Hematopoietic multipotent progenitor cell treated with erythropoietin and hydrocortisone succinate and interleukin-3 and kit ligand, for 17 days (in vitro differentiated cells): Measurements from ENCODE around the gene ATM.
"Not testable (repeated sequence)": the region's sequence is repeated elsewhere in the genome, so short reads cannot be mapped to it uniquely, and the experiment has no call there.

Experiments used
- DNase-seq: peaks from one replicate; pipeline ENCODE4 v3.0.0-alpha.2; 2015; ENCODE audit warnings: low spot score

Gene ATM

GRCh38 chr11:108220721-108221336 lies 2.0 kb upstream of the ATM start:
- DNase-seq, result peak; percentile 45

GRCh38 chr11:108221371-108221770 lies 1.5 kb upstream of the ATM start:
- DNase-seq, result peak; percentile 43

DNA sequence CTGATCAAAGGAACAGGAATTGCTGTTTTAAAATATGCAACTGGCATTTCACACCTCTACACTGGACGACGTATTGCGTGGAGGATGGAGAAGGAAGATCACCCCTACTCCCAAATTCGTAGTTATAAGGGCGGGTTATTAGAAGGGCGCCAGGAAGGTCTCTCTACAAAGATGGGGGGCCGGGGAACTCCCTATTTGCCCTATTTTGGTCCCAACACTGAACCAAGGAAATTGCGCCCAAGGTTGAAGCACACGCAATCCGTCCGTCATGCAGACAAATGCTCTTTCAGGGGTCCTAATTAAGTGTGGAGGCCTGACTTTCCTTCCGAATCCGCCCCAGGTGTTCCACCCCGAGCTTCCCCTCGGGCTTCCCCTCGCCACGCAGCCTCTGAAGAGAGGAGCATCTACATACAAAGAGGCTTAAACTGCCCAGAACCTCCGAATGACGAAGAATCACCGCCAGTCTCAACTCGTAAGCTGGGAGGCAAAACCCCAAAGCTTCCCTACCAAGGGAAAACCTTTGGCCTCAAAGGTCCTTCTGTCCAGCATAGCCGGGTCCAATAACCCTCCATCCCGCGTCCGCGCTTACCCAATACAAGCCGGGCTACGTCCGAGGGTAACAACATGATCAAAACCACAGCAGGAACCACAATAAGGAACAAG lies 825 bp upstream of the ATM start:
- no peak for DNase-seq

DNA sequence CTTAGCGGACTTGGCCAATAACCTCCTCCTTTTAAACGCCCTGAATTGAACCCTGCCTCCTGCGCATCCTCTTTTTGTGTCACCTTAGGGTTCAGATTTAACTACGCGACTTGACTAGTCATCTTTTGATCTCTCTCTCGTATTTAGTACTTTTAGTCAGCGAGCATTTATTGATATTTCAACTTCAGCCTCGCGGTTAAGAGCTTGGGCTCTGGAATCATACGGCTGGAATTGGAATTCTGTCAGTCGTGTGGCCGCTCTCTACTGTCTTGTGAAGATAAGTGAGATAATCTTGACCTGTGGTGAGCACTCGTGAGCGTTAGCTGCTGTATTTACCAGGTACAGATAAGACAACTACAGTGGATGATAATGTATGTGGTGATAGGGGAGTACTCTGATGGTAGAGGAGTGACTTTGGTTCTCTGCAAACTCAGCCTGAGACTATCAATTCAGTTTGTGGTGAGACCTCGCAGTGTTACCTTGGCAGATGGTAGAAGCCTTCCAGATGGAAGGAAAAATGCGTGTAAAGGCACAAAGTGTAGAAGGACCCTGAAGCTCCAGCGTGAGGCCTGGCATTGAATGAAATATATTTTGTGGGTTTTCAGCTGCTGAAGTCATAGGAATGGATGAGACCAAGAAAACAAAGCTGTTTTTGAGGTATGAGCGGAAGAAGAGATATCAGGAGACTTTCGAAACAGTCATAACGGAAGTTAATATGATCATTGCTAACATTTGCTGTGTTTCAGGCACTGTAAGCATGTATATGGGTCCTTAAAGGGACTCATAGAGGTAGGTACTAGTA lies 682 bp downstream of the ATM start:
- DNase-seq, result peak; percentile 68

- peak; percentile 32 for DNase-seq
These were observed 1.5 kb downstream of the ATM start for GRCh38 chr11:108224366-108224765.

GRCh38 chr11:108224911-108225786 lies 2.3 kb downstream of the ATM start:
- DNase-seq, result peak; percentile 26

DNA sequence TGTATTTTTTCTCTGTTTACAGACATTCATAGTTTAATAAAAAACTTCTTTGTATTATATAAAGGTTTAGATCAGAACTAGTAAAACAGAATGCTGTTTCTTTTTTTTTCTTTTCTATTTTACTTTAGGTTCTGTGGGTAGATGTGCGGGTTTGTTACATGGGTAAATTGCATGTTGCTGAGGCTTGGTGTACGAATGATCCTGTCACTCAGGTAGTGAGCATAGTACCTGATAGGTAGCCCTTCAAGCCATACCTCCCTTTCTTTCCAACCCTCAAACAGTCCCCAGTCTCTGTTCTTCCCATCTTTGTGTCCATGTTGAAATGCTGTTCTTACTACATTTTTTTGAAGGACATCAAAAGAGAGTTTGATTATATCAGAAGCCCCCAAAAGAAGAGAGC lies 3.2 kb downstream of the ATM start:
- DNase-seq, result no peak

DNA sequence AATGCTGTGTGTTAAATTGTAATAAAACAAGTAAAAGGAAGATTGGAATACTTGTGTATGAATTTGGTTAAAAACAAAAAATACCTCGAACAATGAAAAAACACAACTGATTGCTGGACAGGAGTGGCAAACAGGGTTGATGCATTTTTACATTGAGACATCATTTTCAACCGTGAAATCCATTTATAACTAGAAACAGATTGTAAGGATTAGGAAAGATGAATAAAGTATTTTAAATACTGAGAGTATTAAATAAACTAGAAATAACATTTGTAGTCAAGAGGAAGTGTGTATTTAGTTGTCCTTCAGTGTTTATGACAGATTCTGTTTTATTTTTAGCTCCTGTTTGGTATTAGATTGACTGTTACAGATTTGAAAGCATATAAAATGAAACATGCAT lies 5.4 kb downstream of the ATM start:
- no peak for DNase-seq

GRCh38 chr11:108233277-108233945 lies 10.5 kb downstream of the ATM start:
- DNase-seq, result no peak

DNA sequence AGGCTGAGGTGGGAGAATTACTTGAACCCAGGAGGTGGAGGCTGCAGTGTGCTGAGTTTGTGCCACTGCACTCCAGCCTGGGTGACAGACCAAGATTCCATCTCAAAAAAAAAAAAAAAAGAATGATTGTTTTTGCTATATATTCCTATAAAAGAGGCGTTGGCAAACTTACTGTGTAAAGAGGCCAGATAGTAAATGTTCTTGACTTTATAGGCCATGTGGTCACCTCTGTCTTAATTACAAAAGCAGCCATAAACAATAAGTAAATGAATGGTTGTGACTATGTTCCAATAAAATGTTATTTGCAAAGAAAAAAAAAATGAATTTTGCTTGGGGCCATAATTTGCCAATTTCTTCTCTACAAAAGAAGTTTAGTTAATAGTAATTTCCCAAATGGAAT lies 12.3 kb downstream of the ATM start:
- DNase-seq, result no peak

DNA sequence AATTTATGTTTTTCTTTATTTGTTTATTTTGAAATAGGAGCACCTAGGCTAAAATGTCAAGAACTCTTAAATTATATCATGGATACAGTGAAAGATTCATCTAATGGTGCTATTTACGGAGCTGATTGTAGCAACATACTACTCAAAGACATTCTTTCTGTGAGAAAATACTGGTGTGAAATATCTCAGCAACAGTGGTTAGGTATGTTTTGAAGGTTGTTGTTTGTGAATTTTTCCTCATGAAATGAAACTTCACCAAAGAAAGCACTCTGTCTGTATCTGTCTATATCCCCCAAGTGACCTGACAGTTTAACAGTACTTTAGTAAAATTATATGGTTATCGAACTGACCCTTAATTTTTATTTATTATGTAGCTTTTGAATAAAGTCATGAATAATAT lies 12.8 kb downstream of the ATM start:
- DNase-seq, result no peak

- no peak for DNase-seq
These were observed 14.2 kb downstream of the ATM start for GRCh38 chr11:108237058-108237481.

DNA sequence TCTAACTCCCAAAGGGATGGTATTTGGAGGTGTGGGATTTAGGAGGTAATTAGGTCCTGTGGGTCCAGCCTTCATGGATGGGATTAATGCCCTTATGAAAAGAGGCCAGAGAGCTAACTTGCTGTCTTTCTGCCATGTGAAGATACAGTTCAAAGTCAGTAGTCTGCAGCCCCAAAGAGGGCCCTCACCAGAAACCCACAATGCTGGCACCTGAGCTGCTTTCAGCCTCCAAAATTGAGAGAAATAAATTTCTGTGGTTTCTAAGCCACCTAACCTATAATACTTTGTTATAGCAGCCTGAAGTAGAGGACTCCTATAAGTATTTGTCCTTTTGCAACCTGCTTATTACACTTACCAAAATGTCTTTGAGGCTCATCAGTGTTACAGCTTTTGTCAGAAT lies 16.2 kb downstream of the ATM start:
- no peak for DNase-seq

GRCh38 chr11:108241330-108242037 lies 18.6 kb downstream of the ATM start:
- no peak for DNase-seq

GRCh38 chr11:108242422-108242821 lies 19.6 kb downstream of the ATM start:
- no peak for DNase-seq

DNA sequence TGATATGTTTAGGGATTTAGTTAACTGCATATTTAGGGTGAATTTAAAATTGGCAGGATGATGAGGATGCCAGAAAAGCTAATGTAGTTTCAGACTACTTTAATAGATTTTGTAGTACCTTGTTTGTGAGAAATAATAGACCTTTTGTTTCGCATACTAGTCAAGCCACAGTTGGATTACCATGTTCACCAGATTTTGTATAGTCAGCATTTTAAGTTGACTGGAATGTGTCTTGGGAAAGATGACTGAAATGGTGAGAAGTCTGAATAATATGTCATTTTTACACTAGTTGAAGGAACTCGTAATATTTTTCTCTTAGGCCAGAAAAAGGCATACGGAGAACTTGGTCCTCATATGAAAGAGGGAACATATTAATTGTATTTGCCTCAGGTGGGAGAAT lies 23.4 kb downstream of the ATM start:
- no peak for DNase-seq

DNA sequence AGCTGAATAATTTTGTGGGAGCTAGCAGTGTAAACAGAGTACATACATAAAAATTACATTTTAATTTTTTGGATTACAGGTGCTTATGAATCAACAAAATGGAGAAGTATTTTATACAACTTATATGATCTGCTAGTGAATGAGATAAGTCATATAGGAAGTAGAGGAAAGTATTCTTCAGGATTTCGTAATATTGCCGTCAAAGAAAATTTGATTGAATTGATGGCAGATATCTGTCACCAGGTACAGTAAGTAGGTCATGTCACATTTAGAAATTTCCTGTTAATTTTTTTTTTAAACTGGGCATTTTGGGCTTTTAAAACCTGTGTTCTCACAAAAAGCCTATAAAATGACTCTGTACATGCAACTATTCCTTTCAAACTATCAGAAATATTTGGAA lies 24.0 kb downstream of the ATM start:
- no peak for DNase-seq

GRCh38 chr11:108253176-108253575 lies 30.3 kb downstream of the ATM start:
- no peak for DNase-seq

DNA sequence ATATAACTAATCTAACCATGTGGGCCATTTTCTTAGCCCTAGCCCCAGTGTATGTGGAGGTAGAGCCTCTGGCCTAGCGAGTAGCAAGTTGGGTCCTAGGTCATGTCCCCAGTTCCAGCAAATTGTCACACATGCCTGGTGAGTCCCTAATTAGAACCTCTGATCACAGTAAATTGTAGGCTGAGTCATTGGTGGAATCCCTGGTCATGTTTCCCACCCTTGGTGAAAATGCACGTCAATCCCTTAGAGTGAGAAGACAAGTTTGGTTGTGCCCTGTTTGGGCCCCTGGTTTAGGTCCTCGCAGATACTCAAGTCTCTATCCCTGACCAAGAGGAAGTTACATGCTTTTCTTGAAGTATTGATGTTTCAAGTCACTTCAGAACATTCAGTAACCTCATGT lies 46.7 kb downstream of the ATM start:
- no peak for DNase-seq

DNA sequence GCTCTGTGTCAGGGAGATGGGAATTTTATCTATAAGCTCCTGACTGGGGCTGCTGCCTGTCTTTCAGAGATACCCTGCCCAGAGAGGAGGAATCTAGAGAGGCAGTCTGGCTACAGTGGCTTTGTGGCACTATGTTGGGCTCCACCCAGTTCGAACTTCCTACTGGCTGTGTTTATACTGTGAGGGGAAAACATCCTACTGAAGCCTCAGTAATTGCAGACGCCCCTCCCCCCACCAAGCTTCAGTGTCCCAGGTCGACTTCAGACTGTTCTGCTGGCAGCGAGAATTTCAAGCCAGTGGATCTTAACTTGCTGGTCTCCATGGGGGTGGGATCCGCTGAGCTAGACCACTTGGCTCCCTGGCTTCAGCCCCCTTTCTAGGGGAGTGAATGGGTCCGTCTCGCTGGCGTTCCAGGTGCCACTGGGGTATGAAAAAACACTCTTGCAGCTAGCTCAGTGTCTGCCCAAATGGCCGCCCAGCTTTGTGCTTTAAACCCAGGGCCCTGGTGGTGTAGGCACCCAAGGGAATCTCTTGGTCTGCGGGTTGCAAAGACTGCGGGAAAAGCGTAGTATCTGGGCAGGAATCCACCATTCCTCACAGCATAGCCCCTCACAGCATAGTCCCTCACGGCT lies 54.2 kb downstream of the ATM start:
- not testable (repeated sequence) for DNase-seq

GRCh38 chr11:108278546-108278945 lies 55.7 kb downstream of the ATM start:
- no peak for DNase-seq
